HG03196 (cell line): ENCODE data around the gene EYA2.

Source experiments
- ATAC-seq: cut with Tn5 transposase; IDR thresholded peaks from one replicate; pipeline ENCODE4 v1.9.1; 2021; ENCODE audit not compliant: unreplicated experiment

EYA2 gene

GRCh38 chr20:46998477-46999240, 104.0 kb downstream of the EYA2 start:
- no peak for ATAC-seq

GRCh38 chr20:46999801-47000465, 105.3 kb downstream of the EYA2 start:
- ATAC-seq, result no peak

- no peak for ATAC-seq
Measured at GRCh38 chr20:47003223-47003622, 108.6 kb downstream of the EYA2 start.

GRCh38 chr20:47004179-47004578, 109.5 kb downstream of the EYA2 start:
- no peak for ATAC-seq

GRCh38 chr20:47007826-47008655, 113.4 kb downstream of the EYA2 start:
- ATAC-seq, result no peak

- ATAC-seq, result no peak
Measured at GRCh38 chr20:47008842-47009518, 114.3 kb downstream of the EYA2 start.

- no peak for ATAC-seq
Measured at GRCh38 chr20:47009784-47010183, 115.1 kb downstream of the EYA2 start.

GRCh38 chr20:47011984-47012383, 117.3 kb downstream of the EYA2 start:
- ATAC-seq, result no peak

GRCh38 chr20:47013606-47014005, 119.0 kb downstream of the EYA2 start:
- ATAC-seq, result no peak

- ATAC-seq, result no peak
Measured at GRCh38 chr20:47016068-47016664, 121.5 kb downstream of the EYA2 start.

- ATAC-seq, result no peak
Measured at GRCh38 chr20:47018381-47018780, 123.7 kb downstream of the EYA2 start.

GRCh38 chr20:47019121-47019824, 124.6 kb downstream of the EYA2 start:
- ATAC-seq, result no peak

- no peak for ATAC-seq
Measured at GRCh38 chr20:47020231-47020630, 125.6 kb downstream of the EYA2 start.

- no peak for ATAC-seq
Measured at GRCh38 chr20:47021850-47022249, 127.2 kb downstream of the EYA2 start.

- ATAC-seq, result no peak
Measured at GRCh38 chr20:47024461-47024937, 129.9 kb downstream of the EYA2 start.

- no peak for ATAC-seq
Measured at GRCh38 chr20:47027042-47027441, 132.4 kb downstream of the EYA2 start.

- ATAC-seq, result no peak
Measured at GRCh38 chr20:47027456-47027855, 132.8 kb downstream of the EYA2 start.

GRCh38 chr20:47028487-47028886, 133.8 kb downstream of the EYA2 start:
- no peak for ATAC-seq

GRCh38 chr20:47029845-47030244, 135.2 kb downstream of the EYA2 start:
- no peak for ATAC-seq

- no peak for ATAC-seq
Measured at GRCh38 chr20:47030271-47030810, 135.7 kb downstream of the EYA2 start.
